Endothelial cell of umbilical vein (primary cell): ENCODE measurements around the gene HOXB2. TPM values are rescaled to one million over a fixed set of nuclear protein-coding genes. Genes with fewer than 3 reads are reported as not detected.

ENCODE experiments used
- BruUV-seq: library from RNA; stranded (reverse); fragments of 400-500 nt; replicated peaks from 2 replicates; lab custom pipeline; 2021; lab: Mats Ljungman, UMichigan
- CTCF ChIA-PET: fragments of 300-600, 350-600 bp; sonication (Branson Sonifier 250); formaldehyde crosslinking; loops from one replicate; lab custom pipeline; 2021; ENCODE audit warnings: antibody characterized with exemption, inconsistent platforms; lab: Charles Lee
- POLR2A ChIA-PET: fragments of 300-600, 350-600 bp; sonication (Branson Sonifier 250); formaldehyde crosslinking; loops from one replicate; lab custom pipeline; 2021; ENCODE audit warnings: antibody characterized with exemption, inconsistent platforms; lab: Charles Lee
- DNase-seq: peaks from one replicate; pipeline ENCODE4 v3.0.0-alpha.2; 2011; ENCODE audit warnings: low read depth, low spot score
- FAIRE-seq: peaks from 2 replicates; lab custom pipeline; 2011; peaks lifted over from hg19 to GRCh38; lab: Jason Lieb, UNC
- H2AFZ ChIP-seq: 2 replicates; pipeline ENCODE4 v1.6.0; 2012; ENCODE audit warnings: low read depth, low read length, control low read depth, inconsistent platforms
- H3K27ac ChIP-seq: 2 replicates; pipeline ENCODE4 v1.5.1; 2011; ENCODE audit warnings: low read depth, mild to moderate bottlenecking, control low read depth, low read length, moderate library complexity; ENCODE audit not compliant: insufficient read depth
- H3K27me3 ChIP-seq, 2 experiments: 2 replicates each; pipeline versions ENCODE4 v1.6.0 to v1.6.1; 2011; ENCODE audit warnings: low read length in 2 of 2, mixed read lengths in 1 of 2; ENCODE audit not compliant: control insufficient read depth in 2 of 2, insufficient read depth in 2 of 2
- H3K36me3 ChIP-seq, 2 experiments: 2 replicates in 1 of 2; 3 replicates in 1 of 2; pipeline ENCODE4 v1.5.1; 2011; ENCODE audit warnings: low read length in 2 of 2, mild to moderate bottlenecking in 1 of 2, moderate library complexity in 1 of 2; ENCODE audit not compliant: control insufficient read depth in 2 of 2, insufficient read depth in 2 of 2; ENCODE audit errors: extremely low read depth in 1 of 2
- H3K4me1 ChIP-seq: 3 replicates; pipeline ENCODE4 v1.5.1; 2011; ENCODE audit warnings: mild to moderate bottlenecking, low read length; ENCODE audit not compliant: control insufficient read depth, insufficient read depth; ENCODE audit errors: extremely low read depth
- H3K4me2 ChIP-seq: 2 replicates; pipeline ENCODE4 v1.6.1; 2011; ENCODE audit warnings: low read length, control low read depth, mixed read lengths; ENCODE audit not compliant: insufficient read depth
- H3K4me3 ChIP-seq, 3 experiments: fragments of 200-600 bp in 1 of 3; sonication (generic), shearing (Covaris generic) in 1 of 3; replicated peaks in 1 of 3; 2 replicates each; pipeline ENCODE4 v1.5.1; 2011 to 2016; ENCODE audit warnings: control low read depth in 3 of 3, low read length in 3 of 3, mild to moderate bottlenecking in 2 of 3, inconsistent platforms in 1 of 3, low read depth in 1 of 3, moderate library complexity in 1 of 3; ENCODE audit not compliant: insufficient read depth in 1 of 3
- H3K79me2 ChIP-seq: 2 replicates; pipeline ENCODE4 v1.6.0; 2012; ENCODE audit warnings: low read length, inconsistent platforms; ENCODE audit not compliant: control insufficient read depth, insufficient read depth
- H3K9ac ChIP-seq: replicated peaks from 2 replicates; pipeline ENCODE3; 2011; ENCODE audit warnings: low read length, control low read depth; ENCODE audit not compliant: insufficient read depth; ENCODE audit errors: extremely low read depth
- H3K9me1 ChIP-seq: replicated peaks from 3 replicates; pipeline ENCODE4 v1.6.0; 2011; ENCODE audit warnings: mild to moderate bottlenecking, low read length; ENCODE audit not compliant: control insufficient read depth, insufficient read depth; ENCODE audit errors: extremely low read depth
- H3K9me3 ChIP-seq: replicated peaks from 2 replicates; pipeline ENCODE4 v1.5.1; 2012; ENCODE audit warnings: low read length, inconsistent platforms; ENCODE audit not compliant: control insufficient read depth, insufficient read depth
- H4K20me1 ChIP-seq: replicated peaks from 2 replicates; pipeline ENCODE3; 2011; ENCODE audit warnings: mild to moderate bottlenecking, low read length; ENCODE audit not compliant: control insufficient read depth, insufficient read depth; ENCODE audit errors: extremely low read depth
- CTCF ChIP-seq, 2 donors: IDR thresholded peaks; 1 replicate in 1 of 2; 2 replicates in 1 of 2; pipeline ENCODE4 v1.5.1; 2011; ENCODE audit warnings: low read length in 2 of 2, mild to moderate bottlenecking in 2 of 2, moderate library complexity in 2 of 2, control low read depth in 1 of 2, inconsistent platforms in 1 of 2, low read depth in 1 of 2; ENCODE audit not compliant: insufficient read depth in 1 of 2; ENCODE audit errors: extremely low read depth in 1 of 2
- EZH2 ChIP-seq: IDR thresholded peaks from 2 replicates; pipeline ENCODE4 v1.6.1; 2012; ENCODE audit warnings: borderline replicate concordance, low read depth, mild to moderate bottlenecking, moderate library complexity, low read length, inconsistent platforms; ENCODE audit not compliant: severe bottlenecking
- FOS ChIP-seq: IDR thresholded peaks from 2 replicates; pipeline ENCODE4 v1.6.1; 2011; ENCODE audit warnings: mild to moderate bottlenecking, low read length, moderate library complexity, borderline replicate concordance; ENCODE audit not compliant: insufficient read depth
- GATA2 ChIP-seq: IDR thresholded peaks from 2 replicates; pipeline ENCODE4 v1.7.0; 2011; ENCODE audit warnings: low read depth, mild to moderate bottlenecking, moderate library complexity, mixed read lengths, low read length; ENCODE audit not compliant: insufficient read length, insufficient read depth
- JUN ChIP-seq: IDR thresholded peaks from 2 replicates; pipeline ENCODE4 v1.6.1; 2011; ENCODE audit warnings: borderline replicate concordance, low read depth; ENCODE audit not compliant: insufficient read length, insufficient read depth
- MYC ChIP-seq: IDR thresholded peaks from one replicate; pipeline ENCODE4 v1.6.1; 2011; ENCODE audit warnings: mild to moderate bottlenecking, low read depth, low read length
- POLR2A ChIP-seq: IDR thresholded peaks from 2 replicates; pipeline ENCODE4 v1.6.1; 2012; ENCODE audit warnings: low read depth, mild to moderate bottlenecking, control low read depth, low read length
- POLR2AphosphoS5 ChIP-seq: IDR thresholded peaks from 2 replicates; pipeline ENCODE4 v1.6.1; 2012; ENCODE audit warnings: low read depth, mild to moderate bottlenecking, control low read depth, low read length, moderate library complexity; ENCODE audit not compliant: insufficient read depth
- dilution Hi-C: fragments of 300-500 bp; cut with MboI; formaldehyde crosslinking; loops from one replicate; pipeline ENCODE4 v1.15.0; 2019; ENCODE audit warnings: low sequenced_read_pairs; ENCODE audit not compliant: extremely low pct_ligation_motif_present
- intact Hi-C: fragments of 100-400 bp; cut with micrococcal nuclease; formaldehyde crosslinking; loops from one replicate; pipeline ENCODE4 v1.10.0; 2022
- polyA plus RNA-seq, 4 experiments: library from polyadenylated mRNA; depleted of rRNA in 3 of 4; stranded (reverse) in 3 of 4; unstranded in 1 of 4; fragments of >200 nt; gene quantifications; 2 replicates each; pipeline versions ENCODE4 v1.2.1 to v1.2.3, GENCODE V29; 2011 to 2012; ENCODE audit warnings: missing spikeins in 1 of 4
- total RNA-seq: library from RNA; stranded (reverse); gene quantifications from 2 replicates; pipeline ENCODE4 v1.2.3, GENCODE V29; 2021

HOXB2 gene
- total and polyA plus RNA-seq, 2 donors (not counting 3 experiments of a cell fraction or from before 2014, with no cell fraction given), result 14.1 to 23.3 TPM

- Histone ChIP-seq H3K9me3 (no peaks in the 10 kb centered on the region), H3K79me2 (peaks cover 99% of the 10 kb centered on the region), H3K4me2 (peak overlapping the region; percentile 80), H3K4me3 (peak overlapping the region in 1 of 3 experiments; percentile 53), H3K36me3 (peaks cover 0 to 2% of the 10 kb centered on the region in 2 experiments), H3K9ac (peak overlapping the region; percentile 60), H3K27me3 (no peaks in the 10 kb centered on the region), H2AFZ (no peak overlapping the region), H3K4me1 (peaks cover 88% of the 10 kb centered on the region), H3K27ac (peak overlapping the region; percentile 68), H4K20me1 (no peaks in the 10 kb centered on the region), H3K9me1 (no peaks in the 10 kb centered on the region)
- FAIRE-seq (peak; percentile 76), DNase-seq (peak; percentile 60)
- no peak for TF ChIP-seq JUN
- peak; percentile 8 to 22 for TF ChIP-seq CTCF (IDR thresholded peaks at IDR 0.05; ENCODE audit: extremely low read depth in 1 of 2, insufficient read depth in 1 of 2, low read depth in 1 of 2, low read length in 2 of 2)
- intact Hi-C loops, result loop anchor here (2.0 kb wide), 2 partner anchors 13 to 25 kb away; partner anchors contain the start of gene HOXB2
- POLR2A ChIA-PET, result interaction anchor here (1.0 kb wide), 1 partner anchor 40 kb away, joined by 3 read pairs; no protein-coding TSS in a partner anchor
- dilution Hi-C loops, result no loop called here
- CTCF ChIA-PET, result interaction anchor here (0.6 to 6.1 kb wide), 11 partner anchors 8 to 261 kb away, joined by 3 to 28 read pairs (median 3); partner anchors contain the start of gene HOXB4
- no TSS peak for BruUV-seq
Observed at GRCh38 chr17:48569674-48570324, 24.9 kb upstream of the HOXB2 start.

- peaks cover 87% of the 10 kb centered on the region for H3K4me1 ChIP-seq
- H4K20me1 ChIP-seq, result no peaks in the 10 kb centered on the region
- DNase-seq, result no peak
- no peaks in the 10 kb centered on the region for H3K9me1 ChIP-seq
- dilution Hi-C loops, result no loop called here
- H3K9me3 ChIP-seq, result no peaks in the 10 kb centered on the region
- no peak overlapping the region for H2AFZ ChIP-seq
- no peaks in the 10 kb centered on the region for H3K27me3 ChIP-seq
- CTCF ChIA-PET, result interaction anchor here (0.6 to 6.1 kb wide), 6 partner anchors 9 to 77 kb away, joined by 3 to 28 read pairs (median 6); partner anchors contain the start of gene HOXB4
- BruUV-seq, result no TSS peak
- peak overlapping the region; percentile 49 for H3K27ac ChIP-seq
- H3K36me3 ChIP-seq, result peaks cover 0 to 2% of the 10 kb centered on the region in 2 experiments
- H3K9ac ChIP-seq, result peak overlapping the region; percentile 41
- peaks cover 96% of the 10 kb centered on the region for H3K79me2 ChIP-seq
- no peak for FAIRE-seq
- POLR2A ChIA-PET, result interaction anchor here (1.0 kb wide), 1 partner anchor 41 kb away, joined by 3 read pairs; no protein-coding TSS in a partner anchor
- TF ChIP-seq JUN (no peak), MYC (no peak), POLR2A (no peak), GATA2 (no peak), EZH2 (no peak), FOS (no peak), POLR2AphosphoS5 (no peak), CTCF (IDR thresholded peaks at IDR 0.05; ENCODE audit: extremely low read depth in 1 of 2, insufficient read depth in 1 of 2, low read depth in 1 of 2, low read length in 2 of 2) (no peak)
- peak overlapping the region; percentile 2 to 60 (median 45) for H3K4me3 ChIP-seq
- peak overlapping the region; percentile 80 for H3K4me2 ChIP-seq
- intact Hi-C loops, result loop anchor here (2.0 kb wide), 1 partner anchor 24 kb away; the partner anchor contains the start of gene HOXB2
Observed at GRCh38 chr17:48569240-48569582, 24.3 kb upstream of the HOXB2 start.
